T-helper 2 cell treated with Interferon-gamma antibody and Interleukin-4, amounts not matched to agents 5 μg/mL and 100 μg/mL, for 36 hours (primary cell): ENCODE measurements around the gene SRL.
A peak's percentile ranks its signal among the peaks of the same experiment; 100 is the strongest.
"Not testable (repeated sequence)": the region's sequence is repeated elsewhere in the genome, so short reads cannot be mapped to it uniquely, and the experiment has no call there.

Source experiments
- DNase-seq: peaks from one replicate; pipeline ENCODE4 v3.0.0; 2021; ENCODE audit warnings: low spot score
- H3K27ac Mint-ChIP-seq: one replicate; pipeline ENCODE4 v1.8.0; 2021; ENCODE audit warnings: mild to moderate bottlenecking, mixed read lengths
- H3K27me3 Mint-ChIP-seq: one replicate; pipeline ENCODE4 v1.8.0; 2021; ENCODE audit warnings: low read depth, mixed read lengths
- H3K36me3 Mint-ChIP-seq: one replicate; pipeline ENCODE4 v1.8.0; 2021; ENCODE audit warnings: low read depth, mixed read lengths
- H3K4me1 Mint-ChIP-seq: one replicate; pipeline ENCODE4 v1.8.0; 2021; ENCODE audit warnings: low read depth, mixed read lengths
- H3K4me3 Mint-ChIP-seq: one replicate; pipeline ENCODE4 v1.8.0; 2022; ENCODE audit warnings: mild to moderate bottlenecking, moderate library complexity, mixed read lengths
- H3K9me3 Mint-ChIP-seq: one replicate; pipeline ENCODE4 v1.8.0; 2021; ENCODE audit warnings: mixed read lengths

The SRL gene

GRCh38 chr16:4159726-4160125 is 82.2 kb downstream of the SRL start:
- H3K27ac Mint-ChIP-seq, result no peak overlapping the region
- H3K4me1 Mint-ChIP-seq, result no peaks in the 10 kb centered on the region
- DNase-seq, result no peak
- no peak overlapping the region for H3K4me3 Mint-ChIP-seq
- H3K36me3 Mint-ChIP-seq, result no peaks in the 10 kb centered on the region
- peaks cover 6% of the 10 kb centered on the region for H3K27me3 Mint-ChIP-seq
- H3K9me3 Mint-ChIP-seq, result no peaks in the 10 kb centered on the region

- Mint-ChIP-seq H3K27me3 (peaks cover 6% of the 10 kb centered on the region), H3K4me3 (no peak overlapping the region), H3K27ac (no peak overlapping the region), H3K9me3 (no peaks in the 10 kb centered on the region), H3K36me3 (no peaks in the 10 kb centered on the region), H3K4me1 (no peaks in the 10 kb centered on the region)
- no peak for DNase-seq
These were observed 83.5 kb downstream of the SRL start for GRCh38 chr16:4158143-4159093.

GRCh38 chr16:4157376-4157825 is 84.5 kb downstream of the SRL start:
- Mint-ChIP-seq H3K36me3 (no peaks in the 10 kb centered on the region), H3K4me1 (no peaks in the 10 kb centered on the region), H3K27me3 (peaks cover 6% of the 10 kb centered on the region), H3K9me3 (no peaks in the 10 kb centered on the region), H3K27ac (no peak overlapping the region), H3K4me3 (no peak overlapping the region)
- no peak for DNase-seq

GRCh38 chr16:4156503-4156902 is 85.4 kb downstream of the SRL start:
- not testable (repeated sequence) for H3K4me3 Mint-ChIP-seq, H3K4me1 Mint-ChIP-seq, H3K27ac Mint-ChIP-seq, H3K27me3 Mint-ChIP-seq, H3K36me3 Mint-ChIP-seq, H3K9me3 Mint-ChIP-seq, DNase-seq

- H3K4me1 Mint-ChIP-seq, H3K27me3 Mint-ChIP-seq, H3K9me3 Mint-ChIP-seq, H3K4me3 Mint-ChIP-seq, DNase-seq, H3K36me3 Mint-ChIP-seq, H3K27ac Mint-ChIP-seq: not testable (repeated sequence)
These were observed 88.5 kb downstream of the SRL start for GRCh38 chr16:4153364-4153763.

GRCh38 chr16:4152267-4152666 is 89.6 kb downstream of the SRL start:
- DNase-seq, result no peak
- no peaks in the 10 kb centered on the region for H3K9me3 Mint-ChIP-seq
- no peaks in the 10 kb centered on the region for H3K4me1 Mint-ChIP-seq
- peaks cover 6% of the 10 kb centered on the region for H3K27me3 Mint-ChIP-seq
- H3K27ac Mint-ChIP-seq, result no peak overlapping the region
- no peak overlapping the region for H3K4me3 Mint-ChIP-seq
- no peaks in the 10 kb centered on the region for H3K36me3 Mint-ChIP-seq

GRCh38 chr16:4147236-4147635 is 94.6 kb downstream of the SRL start:
- H3K9me3 Mint-ChIP-seq, result no peaks in the 10 kb centered on the region
- DNase-seq, result no peak
- H3K27me3 Mint-ChIP-seq, result peaks cover 2% of the 10 kb centered on the region
- H3K27ac Mint-ChIP-seq, result no peak overlapping the region
- H3K4me1 Mint-ChIP-seq, result peaks cover 4% of the 10 kb centered on the region
- H3K4me3 Mint-ChIP-seq, result no peak overlapping the region
- no peaks in the 10 kb centered on the region for H3K36me3 Mint-ChIP-seq

GRCh38 chr16:4142268-4142667 is 99.6 kb downstream of the SRL start:
- no peak for DNase-seq
- Mint-ChIP-seq H3K27ac (peak overlapping the region; percentile 72), H3K27me3 (peaks cover 4% of the 10 kb centered on the region), H3K4me1 (peaks cover 18% of the 10 kb centered on the region), H3K4me3 (peak overlapping the region; percentile 21), H3K36me3 (peaks cover 3% of the 10 kb centered on the region), H3K9me3 (peaks cover 9% of the 10 kb centered on the region)

- Mint-ChIP-seq H3K9me3 (peaks cover 9% of the 10 kb centered on the region), H3K4me3 (no peak overlapping the region), H3K27me3 (peaks cover 2% of the 10 kb centered on the region), H3K27ac (no peak overlapping the region), H3K36me3 (peaks cover 3% of the 10 kb centered on the region), H3K4me1 (peaks cover 18% of the 10 kb centered on the region)
- DNase-seq, result no peak
These were observed 100.3 kb downstream of the SRL start for GRCh38 chr16:4141604-4142003.

- Mint-ChIP-seq H3K36me3 (peaks cover 3% of the 10 kb centered on the region), H3K9me3 (peaks cover 9% of the 10 kb centered on the region), H3K27me3 (peaks cover 4% of the 10 kb centered on the region), H3K27ac (peak overlapping the region; percentile 44), H3K4me1 (peaks cover 18% of the 10 kb centered on the region), H3K4me3 (no peak overlapping the region)
- DNase-seq, result no peak
These were observed 101.2 kb downstream of the SRL start for GRCh38 chr16:4140652-4141051.

GRCh38 chr16:4139968-4140367 is 101.9 kb downstream of the SRL start:
- DNase-seq, result no peak
- peak overlapping the region; percentile 44 for H3K27ac Mint-ChIP-seq
- H3K4me3 Mint-ChIP-seq, result no peak overlapping the region
- peaks cover 5% of the 10 kb centered on the region for H3K27me3 Mint-ChIP-seq
- peaks cover 18% of the 10 kb centered on the region for H3K4me1 Mint-ChIP-seq
- peaks cover 3% of the 10 kb centered on the region for H3K36me3 Mint-ChIP-seq
- peaks cover 9% of the 10 kb centered on the region for H3K9me3 Mint-ChIP-seq
